Measurements from ENCODE around the gene SH3RF3.
A peak's percentile ranks its signal among the peaks of the same experiment; 100 is the strongest.
"Not testable (repeated sequence)": the region's sequence is repeated elsewhere in the genome, so short reads cannot be mapped to it uniquely, and the experiment has no call there.

The SH3RF3 gene

GRCh38 chr2:109128616-109129355 lies at the start of gene SH3RF3:
Gene SH3RF3, plus strand, starts transcription at chr2:109129205.
- peak in 1 of 4 experiments; percentile 21 for DNase-seq

GRCh38 chr2:109079590-109079989 lies 49.4 kb upstream of the SH3RF3 start:
- no peak for DNase-seq

- no peak for DNase-seq
Observed at GRCh38 chr2:109080109-109080508, 48.9 kb upstream of the SH3RF3 start.

- DNase-seq = no peak
Observed at GRCh38 chr2:109080757-109081156, 48.2 kb upstream of the SH3RF3 start.

GRCh38 chr2:109081374-109081773 lies 47.6 kb upstream of the SH3RF3 start:
- DNase-seq = no peak

- no peak for DNase-seq
Observed at GRCh38 chr2:109083771-109084170, 45.2 kb upstream of the SH3RF3 start.

GRCh38 chr2:109084341-109084740 lies 44.7 kb upstream of the SH3RF3 start:
- no peak for DNase-seq

GRCh38 chr2:109085912-109086742 lies 42.9 kb upstream of the SH3RF3 start:
- DNase-seq = no peak

GRCh38 chr2:109086743-109087020 lies 42.3 kb upstream of the SH3RF3 start:
- no peak for DNase-seq

GRCh38 chr2:109087055-109087663 lies 41.8 kb upstream of the SH3RF3 start:
- no peak for DNase-seq

GRCh38 chr2:109089602-109090300 lies 39.3 kb upstream of the SH3RF3 start:
- no peak for DNase-seq

GRCh38 chr2:109091526-109091925 lies 37.5 kb upstream of the SH3RF3 start:
- no peak for DNase-seq

GRCh38 chr2:109094144-109094543 lies 34.9 kb upstream of the SH3RF3 start:
- no peak for DNase-seq

GRCh38 chr2:109098251-109098920 lies 30.6 kb upstream of the SH3RF3 start:
- no peak for DNase-seq

- DNase-seq = no peak
Observed at GRCh38 chr2:109098921-109099273, 30.1 kb upstream of the SH3RF3 start.

- DNase-seq = no peak
Observed at GRCh38 chr2:109102588-109103233, 26.3 kb upstream of the SH3RF3 start.

- DNase-seq = no peak
Observed at GRCh38 chr2:109105113-109105512, 23.9 kb upstream of the SH3RF3 start.

- no peak for DNase-seq
Observed at GRCh38 chr2:109108740-109109139, 20.3 kb upstream of the SH3RF3 start.

- no peak for DNase-seq
Observed at GRCh38 chr2:109109342-109109741, 19.7 kb upstream of the SH3RF3 start.

GRCh38 chr2:109110170-109110569 lies 18.8 kb upstream of the SH3RF3 start:
- DNase-seq = no peak

- not testable (repeated sequence) for DNase-seq
Observed at GRCh38 chr2:109117181-109117580, 11.8 kb upstream of the SH3RF3 start.

GRCh38 chr2:109117780-109118179 lies 11.2 kb upstream of the SH3RF3 start:
- no peak for DNase-seq
